ENCODE measurements around the gene ACTN2. TPM values are rescaled to one million over a fixed set of nuclear protein-coding genes. Genes with fewer than 3 reads are reported as not detected.
A peak's percentile ranks its signal among the peaks of the same experiment; 100 is the strongest.

Gene ACTN2
- total RNA-seq, 1 donor from 2014 or later, result not detected

GRCh38 chr1:236686815-236687160, 489 bp downstream of the ACTN2 start:
- DNase-seq, result peak; percentile 18
- H3K4me1 Mint-ChIP-seq, result peaks cover 19% of the 10 kb centered on the region
- peaks cover 3% of the 10 kb centered on the region for H3K9me3 Mint-ChIP-seq
- CTCF ChIA-PET, result no interaction called here
- ATAC-seq (ENCODE audit: low read depth), result no peak
- POLR2A ChIA-PET, result no interaction called here
- no peaks in the 10 kb centered on the region for H3K36me3 Mint-ChIP-seq (ENCODE audit: low read depth)
- intact Hi-C loops (cut with micrococcal nuclease), result loop anchor here (1.0 kb wide), 1 partner anchor 82 kb away; the partner anchor contains the start of gene HEATR1
- H3K27ac Mint-ChIP-seq, result no peak overlapping the region
- peak overlapping the region; percentile 57 for H3K4me3 Mint-ChIP-seq
- TF ChIP-seq, protein P1, sequence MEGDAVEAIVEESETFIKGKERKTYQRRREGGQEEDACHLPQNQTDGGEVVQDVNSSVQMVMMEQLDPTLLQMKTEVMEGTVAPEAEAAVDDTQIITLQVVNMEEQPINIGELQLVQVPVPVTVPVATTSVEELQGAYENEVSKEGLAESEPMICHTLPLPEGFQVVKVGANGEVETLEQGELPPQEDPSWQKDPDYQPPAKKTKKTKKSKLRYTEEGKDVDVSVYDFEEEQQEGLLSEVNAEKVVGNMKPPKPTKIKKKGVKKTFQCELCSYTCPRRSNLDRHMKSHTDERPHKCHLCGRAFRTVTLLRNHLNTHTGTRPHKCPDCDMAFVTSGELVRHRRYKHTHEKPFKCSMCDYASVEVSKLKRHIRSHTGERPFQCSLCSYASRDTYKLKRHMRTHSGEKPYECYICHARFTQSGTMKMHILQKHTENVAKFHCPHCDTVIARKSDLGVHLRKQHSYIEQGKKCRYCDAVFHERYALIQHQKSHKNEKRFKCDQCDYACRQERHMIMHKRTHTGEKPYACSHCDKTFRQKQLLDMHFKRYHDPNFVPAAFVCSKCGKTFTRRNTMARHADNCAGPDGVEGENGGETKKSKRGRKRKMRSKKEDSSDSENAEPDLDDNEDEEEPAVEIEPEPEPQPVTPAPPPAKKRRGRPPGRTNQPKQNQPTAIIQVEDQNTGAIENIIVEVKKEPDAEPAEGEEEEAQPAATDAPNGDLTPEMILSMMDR (IDR thresholded peaks at IDR 0.05), result no peak
- peaks cover 51% of the 10 kb centered on the region for H3K27me3 Mint-ChIP-seq

GRCh38 chr1:236687273-236687672, 974 bp downstream of the ACTN2 start:
- peaks cover 53% of the 10 kb centered on the region for H3K27me3 Mint-ChIP-seq
- peaks cover 19% of the 10 kb centered on the region for H3K4me1 Mint-ChIP-seq
- POLR2A ChIA-PET, result no interaction called here
- CTCF ChIA-PET, result no interaction called here
- intact Hi-C loops (cut with micrococcal nuclease), result no loop called here
- TF ChIP-seq, protein P1 (IDR thresholded peaks at IDR 0.05), result no peak
- ATAC-seq (ENCODE audit: low read depth) (no peak), DNase-seq (no peak)
- no peaks in the 10 kb centered on the region for H3K36me3 Mint-ChIP-seq (ENCODE audit: low read depth)
- H3K4me3 Mint-ChIP-seq, result peak overlapping the region; percentile 57
- H3K27ac Mint-ChIP-seq, result no peak overlapping the region
- H3K9me3 Mint-ChIP-seq, result peaks cover 3% of the 10 kb centered on the region

GRCh38 chr1:236688705-236689104, 2.4 kb downstream of the ACTN2 start:
- DNase-seq (no peak), ATAC-seq (ENCODE audit: low read depth) (no peak)
- intact Hi-C loops (cut with micrococcal nuclease), result no loop called here
- TF ChIP-seq, protein P1 (IDR thresholded peaks at IDR 0.05), result no peak
- Mint-ChIP-seq H3K4me3 (no peak overlapping the region), H3K27ac (no peak overlapping the region), H3K36me3 (ENCODE audit: low read depth) (no peaks in the 10 kb centered on the region), H3K9me3 (peaks cover 3% of the 10 kb centered on the region), H3K27me3 (peaks cover 57% of the 10 kb centered on the region), H3K4me1 (peaks cover 19% of the 10 kb centered on the region)
- ChIA-PET POLR2A (no interaction called here), CTCF (no interaction called here)

GRCh38 chr1:236689713-236690569, 3.6 kb downstream of the ACTN2 start:
- no peak for DNase-seq
- Mint-ChIP-seq H3K9me3 (peaks cover 3% of the 10 kb centered on the region), H3K4me1 (peaks cover 19% of the 10 kb centered on the region), H3K4me3 (no peak overlapping the region), H3K27me3 (peaks cover 57% of the 10 kb centered on the region), H3K27ac (no peak overlapping the region), H3K36me3 (ENCODE audit: low read depth) (no peaks in the 10 kb centered on the region)
- POLR2A ChIA-PET, result no interaction called here
- ATAC-seq (ENCODE audit: low read depth), result no peak
- TF ChIP-seq, protein P1 (IDR thresholded peaks at IDR 0.05), result no peak
- intact Hi-C loops (cut with micrococcal nuclease), result no loop called here
- CTCF ChIA-PET, result no interaction called here

GRCh38 chr1:236691348-236691747, 5.0 kb downstream of the ACTN2 start:
- no peak for ATAC-seq (ENCODE audit: low read depth)
- CTCF ChIA-PET, result no interaction called here

More at GRCh38 chr1:236691348-236691747, 5.0 kb downstream of the ACTN2 start:
- POLR2A ChIA-PET, result no interaction called here
- DNase-seq, result no peak
- H3K4me1 Mint-ChIP-seq, result peaks cover 11% of the 10 kb centered on the region
- TF ChIP-seq, protein P1 (IDR thresholded peaks at IDR 0.05), result no peak
- no peaks in the 10 kb centered on the region for H3K36me3 Mint-ChIP-seq (ENCODE audit: low read depth)
- H3K27ac Mint-ChIP-seq, result no peak overlapping the region
- H3K27me3 Mint-ChIP-seq, result peaks cover 49% of the 10 kb centered on the region
- no peaks in the 10 kb centered on the region for H3K9me3 Mint-ChIP-seq
- intact Hi-C loops (cut with micrococcal nuclease), result no loop called here
- no peak overlapping the region for H3K4me3 Mint-ChIP-seq

Data from activated B cell treated with CpG ODN at 0.5 μM for 24 hours (primary cell).